H1 (cell line): ENCODE measurements around the gene CYLD. TPM values are rescaled to one million over a fixed set of nuclear protein-coding genes. Genes with fewer than 3 reads are reported as not detected.

Experiments
- CBX5 ChIP-seq: fragments of 300-800, 300-1000 bp; sonication (generic); IDR thresholded peaks from 2 replicates; pipeline ENCODE4 v1.7.1; 2016; ENCODE audit warnings: antibody characterized with exemption, low read length, low read depth
- CHD2 ChIP-seq: IDR thresholded peaks from 2 replicates; pipeline ENCODE4 v1.6.1; 2012; ENCODE audit warnings: low read length, improper control_type of control experiment
- KDM1A ChIP-seq: fragments of 200-600, 300-600 bp; sonication (generic); IDR thresholded peaks from 2 replicates; pipeline ENCODE4 v1.7.1; 2016; ENCODE audit warnings: mild to moderate bottlenecking, low read length, borderline replicate concordance
- KDM4A ChIP-seq: IDR thresholded peaks from one replicate; pipeline ENCODE4 v1.7.1; 2012; ENCODE audit warnings: low read depth, mild to moderate bottlenecking, moderate library complexity, low read length, inconsistent platforms; ENCODE audit not compliant: severe bottlenecking
- PHF8 ChIP-seq: fragments of 200-600 bp; sonication (generic); conservative IDR thresholded peaks from 2 replicates; pipeline ENCODE4 v1.7.1; 2012; ENCODE audit warnings: low read depth, mild to moderate bottlenecking, inconsistent platforms, low read length, moderate library complexity
- RAD21 ChIP-seq, 2 experiments: IDR thresholded peaks in 1 of 2; conservative IDR thresholded peaks in 1 of 2; 2 replicates each; pipeline ENCODE4 v1.6.1; 2011; ENCODE audit warnings: low read depth in 2 of 2, low read length in 2 of 2, improper control_type of control experiment in 1 of 2, inconsistent platforms in 1 of 2, mild to moderate bottlenecking in 1 of 2, moderate library complexity in 1 of 2
- polyA plus RNA-seq, 7 experiments: library from polyadenylated mRNA; depleted of rRNA in 3 of 7; stranded (reverse) in 5 of 7; unstranded in 2 of 7; fragments of >200 nt in 5 of 7; fragments of 200-250 nt in 2 of 7; gene quantifications; 1 replicate in 5 of 7; 2 replicates in 1 of 7; 4 replicates in 1 of 7; pipeline versions ENCODE4 v1.2.1 to v1.2.3, GENCODE V29; 2011 to 2013; ENCODE audit warnings: missing spikeins in 2 of 7, mixed read lengths in 2 of 7
- total RNA-seq: library from RNA; stranded (reverse); fragmentation: NEBNext Ultra II Directional; extraction: Animal tissue kit (Norgen Biotek cat#: 25700); gene quantifications from 2 replicates; pipeline ENCODE4 v1.2.1, GENCODE V29; 2021
- TF ChIP-seq, protein P1 (sequence below), 3 experiments: IDR thresholded peaks; 1 replicate in 2 of 3; 2 replicates in 1 of 3; pipeline versions ENCODE4 v1.5.1 to v1.6.1; 2011; ENCODE audit warnings: low read length in 3 of 3, mild to moderate bottlenecking in 3 of 3, inconsistent platforms in 2 of 3, low read depth in 1 of 3, moderate library complexity in 1 of 3; ENCODE audit not compliant: insufficient read depth in 1 of 3; ENCODE audit errors: control extremely low read depth in 1 of 3

The CYLD gene
- total and polyA plus RNA-seq, 2 of the 8 experiments (the other 6 are each of a cell fraction or from before 2014, with no cell fraction given): 3.7 to 18.8 TPM

DNA sequence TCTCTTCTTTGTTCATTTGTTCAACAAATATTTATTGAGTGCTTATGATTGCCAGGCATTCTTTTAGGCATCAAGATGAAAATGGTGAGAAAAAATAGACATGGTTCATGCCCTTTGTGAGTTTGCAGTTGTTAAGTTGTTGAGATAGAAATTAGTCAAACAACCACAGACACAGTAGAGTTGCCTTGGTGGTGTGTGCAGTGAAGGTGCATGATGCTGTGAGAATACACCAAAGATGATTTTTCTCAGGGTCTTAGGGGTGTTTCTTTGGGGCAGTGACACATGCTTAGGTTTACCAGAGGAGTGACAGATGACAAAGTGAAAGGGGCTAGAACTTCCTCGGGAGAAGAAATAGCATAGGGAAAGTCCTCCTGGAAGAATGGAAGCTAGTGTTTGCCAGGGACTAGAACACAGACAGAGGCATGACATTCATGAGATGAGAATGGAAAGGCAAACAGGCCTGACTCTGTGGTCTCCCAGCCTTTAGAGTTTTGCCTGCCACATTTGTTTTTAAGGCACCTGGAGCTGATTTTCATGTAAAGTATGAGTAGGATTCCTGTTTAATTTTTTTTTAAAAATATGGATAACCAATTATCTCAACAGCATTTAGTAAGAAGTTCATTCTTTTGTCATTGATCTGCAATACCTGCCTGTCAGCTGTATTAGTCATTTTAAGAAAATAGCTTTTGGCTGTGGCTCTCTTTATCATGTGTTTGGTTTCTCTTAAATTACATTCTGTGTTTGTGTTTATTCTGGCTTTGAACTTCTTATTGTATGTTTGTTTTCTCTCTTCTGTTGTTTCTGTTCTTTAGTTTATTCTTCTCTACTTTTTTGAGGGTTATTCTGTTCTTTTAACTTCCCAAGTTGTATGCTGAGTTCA, 36.6 kb downstream of the CYLD start (continued):
- TF ChIP-seq PHF8 (no peak), CBX5 (no peak), KDM4A (no peak), KDM1A (no peak), RAD21 (IDR thresholded peaks at IDR 0.05 in 1 of 2, conservative IDR thresholded peaks at IDR 0.05 in 1 of 2; ENCODE audit: low read depth in 2 of 2, low read length in 2 of 2) (no peak), CHD2 (no peak)
- TF ChIP-seq, protein P1, sequence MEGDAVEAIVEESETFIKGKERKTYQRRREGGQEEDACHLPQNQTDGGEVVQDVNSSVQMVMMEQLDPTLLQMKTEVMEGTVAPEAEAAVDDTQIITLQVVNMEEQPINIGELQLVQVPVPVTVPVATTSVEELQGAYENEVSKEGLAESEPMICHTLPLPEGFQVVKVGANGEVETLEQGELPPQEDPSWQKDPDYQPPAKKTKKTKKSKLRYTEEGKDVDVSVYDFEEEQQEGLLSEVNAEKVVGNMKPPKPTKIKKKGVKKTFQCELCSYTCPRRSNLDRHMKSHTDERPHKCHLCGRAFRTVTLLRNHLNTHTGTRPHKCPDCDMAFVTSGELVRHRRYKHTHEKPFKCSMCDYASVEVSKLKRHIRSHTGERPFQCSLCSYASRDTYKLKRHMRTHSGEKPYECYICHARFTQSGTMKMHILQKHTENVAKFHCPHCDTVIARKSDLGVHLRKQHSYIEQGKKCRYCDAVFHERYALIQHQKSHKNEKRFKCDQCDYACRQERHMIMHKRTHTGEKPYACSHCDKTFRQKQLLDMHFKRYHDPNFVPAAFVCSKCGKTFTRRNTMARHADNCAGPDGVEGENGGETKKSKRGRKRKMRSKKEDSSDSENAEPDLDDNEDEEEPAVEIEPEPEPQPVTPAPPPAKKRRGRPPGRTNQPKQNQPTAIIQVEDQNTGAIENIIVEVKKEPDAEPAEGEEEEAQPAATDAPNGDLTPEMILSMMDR (IDR thresholded peaks at IDR 0.05; ENCODE audit: control extremely low read depth in 1 of 3, insufficient read depth in 1 of 3, low read depth in 1 of 3, low read length in 3 of 3): no peak
